HG03469 (cell line): ENCODE results near the gene CAPZB.
"Not testable (repeated sequence)": the region's sequence is repeated elsewhere in the genome, so short reads cannot be mapped to it uniquely, and the experiment has no call there.

Experiments used
- ATAC-seq: cut with Tn5 transposase; IDR thresholded peaks from one replicate; pipeline ENCODE4 v1.9.1; 2021; ENCODE audit warnings: mild to moderate bottlenecking, moderate library complexity, moderate number of reproducible peaks; ENCODE audit not compliant: unreplicated experiment

The CAPZB gene

DNA sequence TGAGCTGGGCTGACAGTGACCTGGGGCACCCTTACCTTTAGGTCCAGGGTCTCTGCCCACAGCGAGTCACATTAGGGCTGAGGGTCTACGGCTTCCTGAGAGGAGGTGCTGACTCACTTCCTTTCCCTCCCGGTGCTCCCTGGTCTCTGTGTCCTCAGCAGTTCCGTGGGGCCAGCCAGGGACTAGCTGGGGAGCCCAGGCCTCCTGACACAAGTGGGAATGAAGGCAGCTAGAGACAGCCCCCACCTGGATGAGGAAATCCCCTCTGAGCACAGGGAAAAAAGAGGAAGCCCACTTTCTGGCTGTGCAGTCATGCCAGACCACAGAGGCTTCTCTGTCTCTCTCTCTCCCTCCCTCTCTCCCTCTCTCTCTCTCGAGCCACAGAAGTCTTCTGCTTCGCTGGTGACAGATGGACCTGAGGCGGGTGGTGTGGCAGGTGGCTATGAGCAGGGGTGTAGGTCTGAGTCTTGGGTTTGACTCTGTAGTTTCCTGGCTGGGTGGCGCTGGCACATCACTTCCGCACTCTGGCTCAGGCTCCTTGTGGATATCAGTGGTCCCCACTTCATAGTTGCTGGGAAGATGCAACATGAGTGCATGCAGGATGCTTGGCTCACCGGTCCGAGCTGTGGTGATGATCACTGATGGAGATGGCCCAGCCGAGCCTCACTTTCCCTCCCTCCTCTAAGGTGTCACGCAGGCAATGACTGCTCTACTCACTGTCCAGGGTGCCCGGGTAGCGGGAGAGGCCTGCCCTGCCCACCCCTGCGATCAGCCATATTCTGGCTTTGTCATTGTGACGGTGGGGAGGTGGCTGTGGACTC, 169.8 kb downstream of the CAPZB start:
- ATAC-seq, result no peak

- ATAC-seq, result no peak
Observed at GRCh38 chr1:19313961-19314882, 171.1 kb downstream of the CAPZB start.

- no peak for ATAC-seq
Observed at GRCh38 chr1:19313636-19313959, 171.7 kb downstream of the CAPZB start.

DNA sequence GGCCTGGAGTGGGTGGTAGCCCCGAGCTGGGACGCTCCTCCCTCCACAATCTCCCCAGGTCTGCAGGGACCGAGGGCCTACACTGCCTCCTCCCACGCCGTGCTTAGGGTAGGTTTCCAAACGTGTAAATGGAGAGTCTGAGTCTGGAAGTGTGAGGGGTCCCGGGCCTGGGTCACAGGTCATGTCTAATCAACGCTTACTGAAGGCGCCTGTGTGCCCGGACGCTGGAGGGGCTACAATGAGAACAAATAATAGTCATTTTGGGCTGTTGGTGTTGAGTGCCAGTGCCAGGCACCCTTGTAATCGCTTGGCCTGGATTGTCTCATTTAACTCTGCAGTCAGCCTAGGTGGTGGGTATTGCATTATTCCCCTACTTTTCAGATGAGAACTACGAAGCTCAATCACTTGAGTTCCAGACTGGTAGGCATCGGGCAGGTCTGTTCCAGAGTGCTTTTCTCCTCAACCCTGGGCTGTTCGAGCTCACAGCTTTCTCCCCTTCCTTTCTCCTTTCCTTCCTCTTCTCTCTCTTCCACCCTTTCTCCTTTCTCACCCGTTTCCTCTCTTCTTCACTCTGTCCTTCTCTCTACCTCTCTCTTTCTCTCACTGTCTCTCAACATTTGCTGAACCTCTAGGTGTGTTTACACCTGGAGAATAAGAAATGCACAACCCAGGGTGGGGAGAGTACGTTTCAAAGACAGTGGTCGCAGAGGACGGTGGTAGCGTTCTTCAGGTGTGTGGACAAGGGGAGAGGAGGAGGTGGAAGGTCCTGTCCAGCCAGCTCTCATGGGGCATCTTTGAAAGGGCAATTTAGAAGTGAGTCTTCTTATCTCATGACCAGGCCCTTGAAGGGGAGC, 172.3 kb downstream of the CAPZB start:
- ATAC-seq, result no peak

GRCh38 chr1:19311931-19312781, 173.2 kb downstream of the CAPZB start, which contains the start of the genes AKR7A2 and SLC66A1:
TSS of gene AKR7A2 (minus strand) at chr1:19312144. CDS start at chr1:19312124, 20 bp downstream.
TSS of gene SLC66A1 (plus strand) at chr1:19312326. CDS start at chr1:19317678, 5,352 bp downstream.
- ATAC-seq, result peak; percentile 67

GRCh38 chr1:19311503-19311930, 173.8 kb downstream of the CAPZB start:
- ATAC-seq, result peak; percentile 18

- no peak for ATAC-seq
Observed at GRCh38 chr1:19310720-19311502, 174.4 kb downstream of the CAPZB start.

DNA sequence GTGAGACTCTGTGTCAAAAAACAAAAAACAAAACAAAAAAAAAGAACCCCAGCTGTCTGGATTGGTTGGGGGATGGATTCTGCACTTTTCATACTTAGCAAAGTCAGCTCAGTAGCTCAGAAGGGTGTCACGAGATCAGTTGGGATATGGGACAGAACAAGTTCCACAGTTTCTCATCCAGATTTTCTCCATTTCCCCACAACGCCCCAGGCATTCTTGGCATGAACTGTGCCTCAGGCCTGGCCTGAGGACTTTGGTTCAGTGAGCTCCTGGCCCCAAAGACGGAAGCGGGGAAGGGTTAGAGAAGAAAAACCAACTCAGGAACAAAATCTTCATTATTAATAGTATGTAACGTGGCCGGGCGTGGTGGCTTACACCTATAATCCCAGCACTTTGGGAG, 175.3 kb downstream of the CAPZB start:
- no peak for ATAC-seq

DNA sequence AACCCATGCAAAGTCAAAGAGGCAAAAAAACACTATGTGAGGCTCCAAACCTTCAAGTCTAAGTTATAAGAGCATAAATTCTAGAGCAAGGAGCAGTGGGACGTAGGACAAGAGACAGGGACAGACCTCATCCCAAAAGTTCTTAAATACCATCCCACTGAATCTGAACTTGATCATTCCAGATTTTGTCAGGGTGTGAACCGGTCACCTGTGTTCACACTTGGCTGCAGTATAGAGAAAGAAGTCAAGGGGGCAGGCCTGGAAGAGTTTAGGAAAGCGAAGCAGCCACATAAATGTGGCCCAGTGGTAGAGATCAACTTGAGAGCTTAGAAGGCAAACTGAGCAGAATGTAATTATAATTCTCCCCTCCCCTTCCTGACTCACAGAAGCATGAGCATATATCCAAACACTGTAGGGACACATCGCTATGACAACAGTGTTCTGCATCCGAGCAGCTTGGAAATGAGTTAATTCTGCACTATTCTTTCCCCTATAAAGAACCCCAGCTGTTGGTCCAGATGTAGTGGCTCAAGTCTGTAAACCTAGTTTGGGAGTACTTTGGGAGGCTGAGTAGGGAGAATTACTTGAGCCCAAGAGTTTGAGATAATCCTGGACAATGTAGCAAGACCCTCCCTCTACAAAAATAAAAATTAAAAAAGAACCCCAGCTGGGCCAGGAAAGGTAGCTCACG, 176.1 kb downstream of the CAPZB start:
- ATAC-seq, result no peak

DNA sequence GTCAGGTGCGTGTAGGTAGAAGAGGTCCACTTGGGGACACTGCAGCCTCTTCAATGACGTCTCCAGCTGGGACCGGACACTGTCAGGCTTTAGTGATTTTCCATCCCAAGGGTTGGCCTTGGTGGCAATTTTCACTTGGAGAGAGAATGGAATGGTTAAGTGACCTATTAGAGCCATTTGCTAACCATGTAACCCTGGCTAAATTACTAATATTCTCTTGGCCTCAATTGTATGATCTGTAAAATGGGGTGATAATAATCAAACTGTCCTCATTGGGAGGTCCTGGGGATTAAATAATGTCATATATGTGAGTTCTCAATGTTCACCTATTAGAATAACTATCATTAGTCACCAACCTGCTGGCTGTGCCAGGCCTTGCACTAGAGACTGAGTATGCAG, 176.8 kb downstream of the CAPZB start:
- ATAC-seq, result no peak

DNA sequence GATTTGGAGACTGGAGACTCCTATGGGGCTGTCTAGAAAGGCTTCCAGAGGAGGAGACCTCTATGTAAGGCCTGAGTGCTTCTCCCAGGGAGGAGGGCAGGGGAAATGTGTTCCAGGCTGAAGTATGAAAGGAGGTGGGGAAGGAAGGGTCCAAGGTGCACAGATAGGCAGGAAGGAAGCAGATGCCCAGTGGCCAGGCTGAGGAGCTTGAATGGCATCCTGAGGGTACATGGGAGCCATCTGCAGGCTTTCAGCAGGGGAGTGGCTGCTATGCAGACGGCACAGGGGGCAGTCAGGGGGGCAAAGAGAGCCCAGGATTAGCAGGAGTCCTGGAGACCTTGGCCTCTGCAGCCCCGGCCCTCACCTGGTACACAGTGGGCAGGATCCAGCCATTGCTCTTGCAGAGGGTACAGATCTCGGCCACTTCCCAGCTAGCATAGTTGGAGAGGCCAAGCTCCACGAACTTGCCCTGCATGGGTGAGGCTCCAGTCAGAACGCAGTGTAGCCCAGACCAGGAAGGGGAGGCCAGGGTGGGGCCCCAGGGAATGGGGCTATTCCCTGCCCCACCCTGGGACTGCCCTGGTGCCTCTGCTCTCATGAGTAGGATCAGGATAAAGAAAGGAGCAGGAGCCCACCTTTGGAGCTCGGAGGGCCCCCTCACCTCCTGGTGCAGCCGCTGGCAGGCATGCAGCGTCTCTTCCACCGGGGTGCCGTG, 177.4 kb downstream of the CAPZB start:
- no peak for ATAC-seq

- ATAC-seq, result no peak
Observed at GRCh38 chr1:19306941-19307340, 178.4 kb downstream of the CAPZB start.

GRCh38 chr1:19305880-19306279, 179.5 kb downstream of the CAPZB start:
- no peak for ATAC-seq

GRCh38 chr1:19304081-19304480, 181.3 kb downstream of the CAPZB start:
- ATAC-seq, result not testable (repeated sequence)

DNA sequence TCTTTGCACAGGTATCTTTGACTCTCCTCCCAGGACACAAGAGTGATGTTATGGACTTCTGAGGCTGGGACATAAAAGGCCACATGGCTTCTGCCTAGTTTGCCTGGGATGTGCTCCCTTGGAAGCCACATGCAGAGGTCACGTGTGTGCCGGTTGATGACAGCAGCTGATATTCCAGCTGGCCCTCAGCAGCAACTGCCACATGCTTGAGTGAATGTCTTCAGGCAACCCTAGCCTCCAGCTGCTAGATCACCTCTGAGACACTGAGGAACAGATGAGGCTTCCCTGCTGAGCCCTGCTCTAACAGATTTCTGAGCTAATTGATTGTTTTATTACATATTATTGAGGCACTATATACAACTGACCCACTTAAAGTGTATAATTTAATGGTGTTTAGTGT, 185.1 kb downstream of the CAPZB start:
- no peak for ATAC-seq

DNA sequence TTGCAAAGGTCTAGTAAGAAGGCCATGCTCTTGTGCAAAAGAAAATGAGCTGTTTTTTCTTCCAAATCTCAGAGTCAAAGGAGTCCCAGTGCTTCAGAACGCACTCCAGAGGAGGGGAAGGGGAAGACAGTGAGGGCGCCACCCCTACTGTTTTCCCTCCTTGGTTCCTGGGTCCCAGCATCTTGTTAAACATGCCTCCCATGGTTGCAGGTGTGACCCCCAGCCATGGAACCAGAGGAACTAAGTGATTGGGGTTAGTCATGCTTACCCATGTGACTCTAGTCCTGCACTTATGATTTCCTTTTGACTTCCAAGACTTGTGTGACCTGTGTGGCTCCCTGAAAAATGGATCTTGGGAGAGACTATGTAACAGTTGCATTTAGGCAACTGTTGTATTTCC, 190.7 kb downstream of the CAPZB start:
- no peak for ATAC-seq

DNA sequence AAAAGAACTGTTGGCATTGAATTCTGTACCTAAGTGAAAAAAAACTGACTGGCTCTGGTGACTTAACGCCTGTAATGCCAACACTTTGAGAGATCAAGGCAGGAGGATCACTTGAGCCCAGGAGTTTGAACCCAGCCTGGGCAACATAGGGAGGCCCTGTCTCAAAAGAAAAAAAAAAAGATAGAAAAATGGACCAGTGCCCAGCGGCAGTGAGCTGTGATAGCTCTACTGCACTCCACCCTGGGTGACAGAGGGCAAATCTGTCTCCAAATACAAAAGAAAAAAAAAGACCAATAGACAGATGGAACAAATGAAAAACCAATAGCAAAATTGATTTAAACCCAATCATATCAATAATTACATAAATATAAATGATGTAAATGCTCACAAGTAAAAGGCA, 196.1 kb downstream of the CAPZB start:
- no peak for ATAC-seq
